GM04504 (cell line): Measurements from ENCODE around the gene DPP10.
"Not testable (repeated sequence)": the region's sequence is repeated elsewhere in the genome, so short reads cannot be mapped to it uniquely, and the experiment has no call there.

ENCODE experiments used
- DNase-seq: peaks from one replicate; pipeline ENCODE4 v3.0.0-alpha.2; 2012; ENCODE audit warnings: low read depth

The DPP10 gene

DNA sequence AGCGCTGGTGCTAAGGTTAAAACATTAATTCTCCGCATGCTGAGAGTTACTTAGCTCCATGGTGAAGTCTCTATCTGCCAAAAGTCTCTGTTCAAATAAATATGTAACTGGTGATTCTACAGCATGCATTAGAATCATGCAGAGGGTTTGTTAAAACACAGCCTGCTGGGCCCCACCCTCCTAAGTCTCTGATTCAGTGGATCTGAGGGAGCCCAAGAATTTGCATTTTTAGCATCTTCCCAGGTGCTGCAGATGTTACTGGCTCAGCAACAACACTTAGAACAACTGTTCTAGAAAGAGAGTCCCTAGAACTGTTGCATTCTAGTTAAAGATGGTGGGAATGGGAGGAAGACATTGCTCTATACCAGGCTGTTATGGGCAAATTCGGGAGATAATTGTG lies 73.4 kb downstream of the DPP10 start:
- no peak for DNase-seq

- DNase-seq, result no peak
Measured at GRCh38 chr2:114517580-114517979, 75.1 kb downstream of the DPP10 start.

DNA sequence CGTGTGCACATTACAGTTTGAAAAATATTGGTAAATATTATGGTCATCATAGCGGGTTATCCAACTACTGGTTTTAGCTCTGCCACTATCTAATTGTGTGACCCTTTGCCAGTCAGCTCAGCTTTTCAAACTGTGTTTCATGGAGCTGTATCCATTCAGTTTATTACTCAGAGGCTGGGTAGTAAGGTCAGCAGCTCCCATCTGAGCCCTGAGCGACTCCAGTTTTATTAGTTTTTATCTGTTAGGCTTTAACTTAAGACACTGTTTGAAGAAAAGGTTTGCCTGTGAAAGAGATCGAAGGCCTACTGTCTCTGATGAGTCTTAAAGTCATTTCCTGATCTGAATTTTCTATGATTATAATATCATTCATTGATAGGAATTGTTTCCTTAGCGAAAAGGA lies 76.3 kb downstream of the DPP10 start:
- DNase-seq, result no peak

- not testable (repeated sequence) for DNase-seq
Measured at GRCh38 chr2:114522612-114523011, 80.2 kb downstream of the DPP10 start.

- no peak for DNase-seq
Measured at GRCh38 chr2:114525955-114526354, 83.5 kb downstream of the DPP10 start.

GRCh38 chr2:114526841-114527240 lies 84.4 kb downstream of the DPP10 start:
- DNase-seq, result no peak

- DNase-seq, result no peak
Measured at GRCh38 chr2:114527330-114527983, 85.0 kb downstream of the DPP10 start.

DNA sequence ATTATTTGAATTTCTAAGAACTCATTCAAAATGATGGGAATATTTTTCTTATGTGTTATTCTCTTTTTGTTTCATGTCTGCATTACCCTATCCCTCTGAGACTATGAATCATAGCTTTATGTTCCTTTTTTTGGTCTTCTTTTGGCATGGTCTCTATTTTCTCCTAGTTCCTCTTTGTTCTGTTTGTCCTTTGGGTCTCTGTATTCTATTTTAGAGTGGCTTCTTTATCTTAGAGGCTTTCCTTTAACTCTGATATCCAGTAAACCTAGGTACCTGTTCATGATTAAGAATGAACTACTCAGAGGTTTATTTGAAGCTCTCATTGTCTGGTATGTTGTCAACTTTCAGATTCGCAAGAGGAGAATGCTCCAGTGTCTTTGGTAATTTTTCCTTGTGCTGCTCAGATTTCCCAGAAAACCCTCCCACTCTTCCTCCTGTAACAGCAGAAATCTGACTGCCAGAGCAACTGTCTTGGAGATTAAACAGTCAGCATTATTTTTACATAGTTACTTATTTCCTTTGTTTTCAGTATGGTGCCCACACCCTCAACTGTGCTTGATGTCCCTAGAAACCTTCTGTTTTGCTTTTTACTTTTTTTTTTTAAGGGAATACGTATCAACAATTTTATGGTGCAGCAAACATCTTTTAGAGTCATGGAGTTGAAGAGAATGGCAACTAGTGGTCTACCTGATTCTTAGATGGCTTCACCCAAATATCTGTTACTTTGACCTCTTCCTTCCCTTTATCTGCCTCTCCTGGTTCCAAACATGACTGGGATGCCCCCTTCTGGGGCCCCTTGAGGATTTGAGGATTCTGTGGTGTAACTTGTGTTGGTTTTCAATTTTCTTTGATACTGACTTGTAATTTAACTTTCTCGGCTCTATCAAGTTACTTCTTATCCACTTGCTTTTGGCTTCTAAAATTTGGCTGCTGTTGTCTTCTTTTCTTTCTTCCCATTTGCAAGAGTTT lies 92.0 kb downstream of the DPP10 start:
- DNase-seq, result no peak

GRCh38 chr2:114537777-114538176 lies 95.3 kb downstream of the DPP10 start:
- DNase-seq, result no peak

DNA sequence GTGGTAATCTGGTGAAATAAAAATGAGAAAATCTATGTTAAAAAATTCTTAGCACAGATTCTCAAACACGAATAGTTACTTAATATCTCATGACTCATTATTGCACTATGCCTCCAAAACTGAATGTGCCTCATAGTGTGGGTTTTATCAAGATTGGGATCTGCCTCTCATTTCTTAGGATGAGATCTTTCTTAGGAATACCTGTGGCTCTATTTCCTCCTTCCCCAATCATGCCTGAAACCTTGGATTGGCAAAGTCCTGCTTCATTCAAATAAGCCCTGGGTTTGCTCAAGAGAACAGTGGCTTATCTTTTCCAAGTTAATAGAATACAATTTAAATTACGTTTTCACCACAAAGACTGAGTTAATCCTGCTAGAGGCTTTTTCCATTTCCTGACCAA lies 100.3 kb downstream of the DPP10 start:
- no peak for DNase-seq

- DNase-seq, result no peak
Measured at GRCh38 chr2:114543236-114543766, 100.9 kb downstream of the DPP10 start.

DNA sequence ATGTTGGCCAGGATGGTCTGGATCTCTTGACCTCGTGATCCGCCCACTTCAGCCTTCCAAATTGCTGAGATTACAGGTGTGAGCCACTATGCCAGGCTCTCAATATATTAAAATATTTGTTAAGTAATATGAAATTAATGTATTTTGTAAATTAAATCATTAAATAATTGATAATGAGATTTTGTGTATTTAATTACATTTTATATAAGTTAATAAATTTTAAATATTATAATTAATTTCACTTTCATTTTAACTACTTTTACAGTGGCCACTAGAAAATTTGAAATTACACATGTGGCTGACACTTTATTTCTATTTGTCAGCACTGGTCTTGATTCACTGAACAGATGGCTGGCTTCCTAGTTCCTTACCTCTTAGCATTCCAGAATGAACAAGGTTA lies 102.6 kb downstream of the DPP10 start:
- DNase-seq, result no peak

DNA sequence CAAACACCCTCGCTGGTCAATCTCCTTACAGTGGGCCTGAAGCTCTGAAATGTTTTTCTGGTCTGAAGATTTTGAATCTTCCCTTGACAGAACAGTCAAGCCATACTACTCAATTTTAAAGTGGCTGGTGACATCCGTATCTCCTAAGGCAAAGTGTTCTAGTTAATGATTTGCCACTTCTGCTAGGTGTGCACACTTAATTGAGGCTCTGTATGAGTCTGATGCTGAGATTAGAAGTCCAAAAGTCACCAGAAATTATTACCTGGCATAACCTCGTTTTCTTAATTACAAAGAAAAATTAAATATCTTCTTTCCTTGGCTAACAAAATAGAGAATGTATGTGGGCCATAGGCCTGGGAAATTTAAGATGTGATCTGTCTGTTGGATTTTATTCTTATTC lies 104.1 kb downstream of the DPP10 start:
- DNase-seq, result no peak

GRCh38 chr2:114548151-114548550 lies 105.7 kb downstream of the DPP10 start:
- no peak for DNase-seq

GRCh38 chr2:114550364-114550763 lies 107.9 kb downstream of the DPP10 start:
- no peak for DNase-seq

- DNase-seq, result no peak
Measured at GRCh38 chr2:114550895-114551793, 108.7 kb downstream of the DPP10 start.

GRCh38 chr2:114553027-114553426 lies 110.6 kb downstream of the DPP10 start:
- DNase-seq, result no peak

DNA sequence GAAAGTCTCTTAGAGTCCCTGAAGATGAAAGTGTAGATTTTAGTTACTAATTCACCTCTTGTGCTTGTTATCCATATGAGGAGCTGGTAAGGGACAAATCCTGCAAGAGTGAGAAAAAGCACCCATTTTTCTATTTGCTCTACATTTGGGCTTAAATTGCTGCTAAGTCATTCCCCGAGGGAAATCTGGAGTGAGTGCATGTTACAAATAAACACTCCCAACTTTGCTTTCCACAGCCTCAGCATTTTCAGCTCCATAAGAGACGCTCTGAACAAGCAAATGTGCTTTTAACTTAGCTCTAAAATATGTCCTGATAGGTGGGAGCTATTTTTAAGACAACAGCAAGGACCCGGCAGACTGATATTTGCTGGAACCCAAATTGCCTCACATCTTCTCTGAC lies 126.7 kb downstream of the DPP10 start:
- no peak for DNase-seq

DNA sequence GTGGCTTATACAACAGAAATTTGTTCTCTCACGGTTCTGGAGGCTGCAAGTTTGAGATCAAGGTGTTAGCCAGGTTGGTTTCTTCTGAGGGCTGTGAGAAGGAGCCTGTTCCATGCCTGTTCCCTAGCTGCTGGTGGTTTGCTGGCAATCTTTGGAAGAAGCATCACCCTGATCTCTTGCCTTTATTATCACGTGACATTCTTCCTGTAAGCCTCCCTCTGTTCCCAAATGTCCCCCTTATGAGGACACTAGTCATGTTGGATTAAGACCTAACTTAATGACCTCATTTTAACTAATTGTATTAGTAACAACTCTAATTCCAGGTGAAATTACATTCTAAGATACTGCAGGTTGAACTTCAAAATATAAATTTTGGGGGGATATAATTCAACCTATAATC lies 135.2 kb downstream of the DPP10 start:
- DNase-seq, result no peak

DNA sequence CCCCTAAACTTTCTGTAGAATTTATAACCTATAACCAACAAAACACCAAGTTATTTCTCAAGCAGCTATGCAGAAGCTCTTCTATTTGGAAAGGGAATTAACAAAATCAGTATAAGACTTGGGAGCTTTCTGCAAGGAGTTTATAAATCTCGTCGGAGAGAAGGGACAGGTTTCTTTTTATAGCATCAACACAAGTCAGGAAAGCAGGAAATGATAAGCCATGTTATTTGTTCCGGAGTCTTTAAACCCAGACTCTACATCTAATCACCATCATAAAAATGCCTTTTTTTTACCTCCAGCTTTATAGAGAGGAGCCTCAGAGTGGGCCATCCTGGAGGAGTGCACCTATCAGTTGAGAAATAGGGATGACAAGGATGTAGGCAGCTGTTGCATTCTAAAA lies 137.1 kb downstream of the DPP10 start:
- no peak for DNase-seq

- no peak for DNase-seq
Measured at GRCh38 chr2:114580691-114581090, 138.2 kb downstream of the DPP10 start.

- DNase-seq, result no peak
Measured at GRCh38 chr2:114598329-114598728, 155.9 kb downstream of the DPP10 start.
